ENCODE measurements around the gene CAPS2.

The CAPS2 gene

DNA sequence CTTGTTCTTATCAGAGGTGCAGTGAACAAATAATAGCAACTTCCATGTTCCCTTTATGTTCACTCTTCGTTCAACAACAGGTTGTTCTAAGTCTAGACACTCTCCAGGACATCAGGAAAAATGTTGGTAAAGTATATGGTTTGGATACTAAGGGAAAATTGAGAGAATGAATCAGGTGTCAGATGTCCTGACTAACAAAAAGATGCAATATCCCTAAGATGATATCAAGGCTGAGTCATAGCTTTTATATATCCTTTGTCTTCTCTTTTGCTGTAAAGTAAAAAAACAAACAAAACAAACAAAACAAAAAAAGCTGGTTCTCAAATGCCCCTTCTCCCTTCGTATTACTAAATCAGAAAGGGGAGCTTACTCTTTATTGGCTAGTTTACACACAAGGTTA lies 15.4 kb upstream of the CAPS2 start:
- Histone ChIP-seq H3K36me3 (ENCODE audit: control insufficient read depth, insufficient read depth, low read length) (no peaks in the 10 kb centered on the region), H3K9me3 (ENCODE audit: control insufficient read depth, insufficient read depth, low read length) (no peaks in the 10 kb centered on the region), H3K4me3 (ENCODE audit: low read length) (no peak overlapping the region), H3K27me3 (ENCODE audit: control insufficient read depth, insufficient read depth, low read length) (no peaks in the 10 kb centered on the region), H3K4me1 (ENCODE audit: control insufficient read depth, insufficient read depth, low read length) (no peaks in the 10 kb centered on the region), H3K27ac (ENCODE audit: low read length) (no peak overlapping the region)
- DNase-seq (ENCODE audit: low read depth, low spot score) = no peak
- WGBS (ENCODE audit: insufficient coverage, insufficient read length) = no CpG with 5 or more reads among the region's 2 CpGs

DNA sequence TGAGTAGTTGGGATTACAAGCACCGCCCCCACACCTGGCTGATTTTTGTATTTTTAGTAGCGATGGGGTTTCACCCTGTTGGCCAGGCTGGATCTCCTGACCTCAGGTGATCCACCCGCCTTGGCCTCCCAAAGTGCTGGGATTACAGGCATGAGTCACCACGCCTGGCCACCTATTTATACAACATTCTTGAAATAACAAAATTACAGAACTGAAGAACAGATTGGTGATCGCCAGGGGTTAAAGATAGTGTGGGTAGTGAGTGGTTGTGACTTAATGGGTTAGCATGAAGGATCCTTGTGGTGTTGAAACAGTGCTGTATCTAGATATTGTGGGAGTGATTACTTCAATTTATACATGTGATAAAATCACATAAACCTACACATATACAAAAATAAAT lies 11.7 kb upstream of the CAPS2 start:
- no peaks in the 10 kb centered on the region for H3K36me3 ChIP-seq (ENCODE audit: control insufficient read depth, insufficient read depth, low read length)
- no peak overlapping the region for H3K27ac ChIP-seq (ENCODE audit: low read length)
- H3K4me1 ChIP-seq (ENCODE audit: control insufficient read depth, insufficient read depth, low read length) = no peaks in the 10 kb centered on the region
- H3K9me3 ChIP-seq (ENCODE audit: control insufficient read depth, insufficient read depth, low read length) = no peaks in the 10 kb centered on the region
- no peaks in the 10 kb centered on the region for H3K27me3 ChIP-seq (ENCODE audit: control insufficient read depth, insufficient read depth, low read length)
- H3K4me3 ChIP-seq (ENCODE audit: low read length) = no peak overlapping the region
- WGBS (ENCODE audit: insufficient coverage, insufficient read length) = no CpG with 5 or more reads among the region's 5 CpGs
- DNase-seq (ENCODE audit: low read depth, low spot score) = no peak

DNA sequence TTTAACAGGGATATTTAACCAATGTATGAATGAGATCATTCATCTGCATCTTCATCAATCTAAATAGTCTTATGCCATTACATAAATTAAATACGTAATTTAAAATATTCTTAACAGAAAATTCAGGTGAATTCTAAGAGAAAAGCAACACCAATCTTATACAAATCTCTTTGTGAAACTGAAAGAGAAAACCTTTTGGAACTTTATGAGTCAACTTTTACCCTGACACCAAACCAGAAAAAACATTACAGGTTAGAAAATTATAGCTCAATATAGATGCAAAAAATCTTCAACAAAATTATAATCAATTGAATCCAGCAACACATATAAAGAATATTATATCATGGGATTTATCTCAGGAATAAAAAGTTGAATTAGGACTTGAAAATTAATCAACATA lies 7.8 kb upstream of the CAPS2 start:
- WGBS (ENCODE audit: insufficient coverage, insufficient read length) = 100% methylated on average over 1 of the region's 1 CpG
- Histone ChIP-seq H3K9me3 (ENCODE audit: control insufficient read depth, insufficient read depth, low read length) (no peaks in the 10 kb centered on the region), H3K36me3 (ENCODE audit: control insufficient read depth, insufficient read depth, low read length) (no peaks in the 10 kb centered on the region), H3K4me3 (ENCODE audit: low read length) (no peak overlapping the region), H3K27ac (ENCODE audit: low read length) (no peak overlapping the region), H3K27me3 (ENCODE audit: control insufficient read depth, insufficient read depth, low read length) (no peaks in the 10 kb centered on the region), H3K4me1 (ENCODE audit: control insufficient read depth, insufficient read depth, low read length) (no peaks in the 10 kb centered on the region)
- DNase-seq (ENCODE audit: low read depth, low spot score) = no peak

DNA sequence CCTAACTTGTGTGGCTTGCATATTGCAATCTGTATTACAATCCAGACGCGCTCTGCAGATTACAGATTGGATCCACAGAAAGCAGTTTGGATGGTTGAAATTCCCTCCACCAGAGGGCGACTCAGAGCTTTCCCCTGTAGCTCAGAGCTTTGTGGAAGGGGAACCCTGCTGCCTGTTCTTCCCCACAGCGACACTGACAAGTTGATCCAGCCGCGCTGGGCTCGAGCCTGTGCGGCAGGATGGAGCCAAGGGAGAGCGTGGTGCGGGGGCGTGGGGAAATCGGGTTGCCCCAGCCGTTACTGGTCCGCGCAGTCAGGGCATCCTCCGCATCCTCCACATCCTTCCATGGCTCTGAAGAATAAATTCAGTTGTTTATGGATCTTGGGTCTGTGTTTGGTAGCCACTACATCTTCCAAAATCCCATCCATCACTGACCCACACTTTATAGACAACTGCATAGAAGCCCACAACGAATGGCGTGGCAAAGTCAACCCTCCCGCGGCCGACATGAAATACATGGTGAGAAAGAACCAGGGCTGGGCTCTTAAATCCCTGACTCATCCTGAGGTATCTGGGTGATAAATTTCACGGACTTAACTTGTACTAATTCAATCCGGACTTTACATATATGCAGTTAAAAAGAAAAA lies 4.4 kb upstream of the CAPS2 start, which contains the start of gene GLIPR1L1:
GLIPR1L1 (plus strand) TSS at position 287 of the 647 bp plus-strand sequence; CDS start at position 346, 59 bp downstream.
- Histone ChIP-seq H3K36me3 (ENCODE audit: control insufficient read depth, insufficient read depth, low read length) (no peaks in the 10 kb centered on the region), H3K27ac (ENCODE audit: low read length) (no peak within 1 kb of the TSS), H3K9me3 (ENCODE audit: control insufficient read depth, insufficient read depth, low read length) (no peaks in the 10 kb centered on the region), H3K4me1 (ENCODE audit: control insufficient read depth, insufficient read depth, low read length) (0 out of 2 replicates have a peak, but pooled peaks cover 2% of the 10 kb centered on the region), H3K4me3 (ENCODE audit: low read length) (peak within 1 kb of the TSS; percentile 41; the same call in 1 of the 2 replicates), H3K27me3 (ENCODE audit: control insufficient read depth, insufficient read depth, low read length) (no peaks in the 10 kb centered on the region)
- DNase-seq (ENCODE audit: low read depth, low spot score) = peak; percentile 93
- no CpG with 5 or more reads among the region's 23 CpGs for WGBS (ENCODE audit: insufficient coverage, insufficient read length)

DNA sequence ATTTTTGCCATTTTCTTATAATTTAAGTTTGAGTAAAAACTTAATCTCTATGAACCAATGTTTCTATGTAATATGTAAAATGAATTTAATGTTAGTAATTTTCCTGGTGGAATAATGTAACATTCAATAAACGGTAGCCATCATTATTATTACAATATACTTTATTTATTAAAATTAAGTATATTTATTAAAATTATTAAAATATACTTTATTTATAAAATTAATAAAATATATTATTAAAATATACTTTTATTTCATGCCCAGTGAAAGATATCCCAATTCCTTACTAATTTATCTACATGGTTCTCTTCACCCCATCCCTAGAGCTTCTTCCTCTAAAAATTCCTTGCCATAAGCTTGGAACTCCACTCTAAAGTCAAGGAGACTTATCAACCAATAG lies 2.5 kb downstream of the CAPS2 start:
- Histone ChIP-seq H3K27ac (ENCODE audit: low read length) (no peak overlapping the region), H3K9me3 (ENCODE audit: control insufficient read depth, insufficient read depth, low read length) (no peaks in the 10 kb centered on the region), H3K4me3 (ENCODE audit: low read length) (no peak overlapping the region), H3K27me3 (ENCODE audit: control insufficient read depth, insufficient read depth, low read length) (no peaks in the 10 kb centered on the region), H3K36me3 (ENCODE audit: control insufficient read depth, insufficient read depth, low read length) (no peaks in the 10 kb centered on the region), H3K4me1 (ENCODE audit: control insufficient read depth, insufficient read depth, low read length) (0 out of 2 replicates have a peak, but pooled peaks cover 2% of the 10 kb centered on the region)
- WGBS (ENCODE audit: insufficient coverage, insufficient read length) = no CpG with 5 or more reads among the region's 1 CpG
- no peak for DNase-seq (ENCODE audit: low read depth, low spot score)

DNA sequence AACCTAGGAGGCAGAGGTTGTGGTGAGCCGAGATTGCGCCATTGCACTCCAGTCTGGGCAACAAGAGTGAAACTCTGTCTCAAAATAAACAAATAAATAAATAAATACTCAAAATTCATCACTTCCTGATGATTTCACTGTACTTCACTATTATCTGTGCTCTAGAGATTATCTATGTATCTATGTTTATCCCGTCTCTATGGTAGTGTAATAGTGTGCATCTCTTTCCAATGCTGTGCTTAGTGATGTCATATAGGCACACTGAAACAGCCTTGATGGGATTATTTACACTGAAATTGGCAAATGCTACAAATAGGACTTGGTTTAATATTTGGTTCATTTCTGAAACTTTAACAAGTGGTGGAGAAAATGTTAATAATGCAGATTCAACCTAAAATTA lies 6.5 kb downstream of the CAPS2 start:
- no peak for DNase-seq (ENCODE audit: low read depth, low spot score)
- H3K36me3 ChIP-seq (ENCODE audit: control insufficient read depth, insufficient read depth, low read length) = no peaks in the 10 kb centered on the region
- H3K4me3 ChIP-seq (ENCODE audit: low read length) = no peak overlapping the region
- H3K4me1 ChIP-seq (ENCODE audit: control insufficient read depth, insufficient read depth, low read length) = no peaks in the 10 kb centered on the region
- H3K27me3 ChIP-seq (ENCODE audit: control insufficient read depth, insufficient read depth, low read length) = no peaks in the 10 kb centered on the region
- H3K27ac ChIP-seq (ENCODE audit: low read length) = no peak overlapping the region
- no CpG with 5 or more reads among the region's 3 CpGs for WGBS (ENCODE audit: insufficient coverage, insufficient read length)
- H3K9me3 ChIP-seq (ENCODE audit: control insufficient read depth, insufficient read depth, low read length) = no peaks in the 10 kb centered on the region

DNA sequence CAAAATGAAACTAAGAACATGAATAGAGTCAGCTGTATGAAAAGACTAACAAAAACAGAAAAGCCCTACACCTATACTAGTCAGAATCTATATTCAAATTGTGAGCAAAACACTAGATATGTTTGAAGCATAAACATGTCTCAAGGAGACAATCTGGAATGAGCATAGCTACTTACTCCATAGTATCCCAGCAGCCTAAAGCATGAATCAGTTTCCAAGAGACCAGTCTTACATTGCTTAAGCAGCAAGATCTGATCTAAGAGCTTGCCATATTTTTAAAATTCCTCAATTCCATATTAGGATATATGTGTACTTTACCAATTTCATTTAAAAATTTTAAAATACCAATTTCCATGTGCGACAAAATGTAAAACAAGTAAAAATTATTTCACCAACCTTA lies 7.7 kb downstream of the CAPS2 start:
- WGBS (ENCODE audit: insufficient coverage, insufficient read length) = no CpG with 5 or more reads among the region's 1 CpG
- H3K9me3 ChIP-seq (ENCODE audit: control insufficient read depth, insufficient read depth, low read length) = no peaks in the 10 kb centered on the region

DNA sequence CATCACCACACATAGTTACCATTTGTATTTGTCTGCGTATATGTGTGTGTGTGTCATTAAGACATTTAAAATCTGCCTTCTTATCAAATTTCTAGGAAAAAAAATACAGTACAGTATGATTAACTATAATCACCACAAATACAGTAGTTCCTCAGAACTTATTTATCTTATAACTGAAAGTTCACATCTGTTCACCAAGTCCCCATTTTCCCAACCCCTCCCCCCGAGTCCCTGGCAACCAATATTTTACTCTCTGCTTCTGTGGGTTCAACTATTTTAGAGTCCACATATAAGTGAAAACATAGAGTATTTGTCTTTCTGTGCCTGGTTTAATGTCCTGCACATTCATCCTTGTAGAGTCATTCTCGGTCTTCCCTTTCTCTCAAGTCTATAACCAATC lies 12.3 kb downstream of the CAPS2 start:
- H3K4me3 ChIP-seq (ENCODE audit: low read length) = no peak overlapping the region

More for the DNA sequence above, 7.7 kb downstream of the CAPS2 start:
- H3K36me3 ChIP-seq (ENCODE audit: control insufficient read depth, insufficient read depth, low read length) = no peaks in the 10 kb centered on the region
- no peak overlapping the region for H3K4me3 ChIP-seq (ENCODE audit: low read length)
- no peaks in the 10 kb centered on the region for H3K27me3 ChIP-seq (ENCODE audit: control insufficient read depth, insufficient read depth, low read length)
- DNase-seq (ENCODE audit: low read depth, low spot score) = no peak
- H3K4me1 ChIP-seq (ENCODE audit: control insufficient read depth, insufficient read depth, low read length) = no peaks in the 10 kb centered on the region
- H3K27ac ChIP-seq (ENCODE audit: low read length) = no peak overlapping the region

DNA sequence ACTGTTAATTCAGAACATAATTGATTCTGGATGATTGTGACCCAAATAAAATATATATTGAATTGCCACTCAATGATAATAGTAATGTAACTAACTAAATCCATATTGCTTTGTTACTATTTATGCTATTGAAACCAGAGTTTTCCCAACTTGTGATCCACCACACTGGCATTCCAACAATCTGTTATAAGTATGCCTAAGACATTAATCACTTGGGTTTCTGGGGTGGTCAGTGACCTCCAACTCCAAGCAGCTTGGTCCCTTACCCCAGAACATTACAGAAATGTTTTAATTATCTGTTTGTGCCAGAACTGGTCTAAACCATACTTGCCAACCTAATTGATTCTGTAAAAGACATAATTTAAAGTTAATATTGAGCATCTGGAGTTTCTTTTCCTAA lies 14.6 kb downstream of the CAPS2 start:
- Histone ChIP-seq H3K36me3 (ENCODE audit: control insufficient read depth, insufficient read depth, low read length) (no peaks in the 10 kb centered on the region), H3K27me3 (ENCODE audit: control insufficient read depth, insufficient read depth, low read length) (no peaks in the 10 kb centered on the region), H3K4me1 (ENCODE audit: control insufficient read depth, insufficient read depth, low read length) (no peaks in the 10 kb centered on the region), H3K9me3 (ENCODE audit: control insufficient read depth, insufficient read depth, low read length) (no peaks in the 10 kb centered on the region), H3K27ac (ENCODE audit: low read length) (no peak overlapping the region), H3K4me3 (ENCODE audit: low read length) (no peak overlapping the region)
- no peak for DNase-seq (ENCODE audit: low read depth, low spot score)

More for the DNA sequence above, 12.3 kb downstream of the CAPS2 start:
- WGBS (ENCODE audit: insufficient coverage, insufficient read length) = no CpG with 5 or more reads among the region's 3 CpGs
- H3K27ac ChIP-seq (ENCODE audit: low read length) = no peak overlapping the region
- H3K9me3 ChIP-seq (ENCODE audit: control insufficient read depth, insufficient read depth, low read length) = no peaks in the 10 kb centered on the region
- H3K36me3 ChIP-seq (ENCODE audit: control insufficient read depth, insufficient read depth, low read length) = no peaks in the 10 kb centered on the region
- H3K27me3 ChIP-seq (ENCODE audit: control insufficient read depth, insufficient read depth, low read length) = no peaks in the 10 kb centered on the region
- no peaks in the 10 kb centered on the region for H3K4me1 ChIP-seq (ENCODE audit: control insufficient read depth, insufficient read depth, low read length)
- no peak for DNase-seq (ENCODE audit: low read depth, low spot score)

DNA sequence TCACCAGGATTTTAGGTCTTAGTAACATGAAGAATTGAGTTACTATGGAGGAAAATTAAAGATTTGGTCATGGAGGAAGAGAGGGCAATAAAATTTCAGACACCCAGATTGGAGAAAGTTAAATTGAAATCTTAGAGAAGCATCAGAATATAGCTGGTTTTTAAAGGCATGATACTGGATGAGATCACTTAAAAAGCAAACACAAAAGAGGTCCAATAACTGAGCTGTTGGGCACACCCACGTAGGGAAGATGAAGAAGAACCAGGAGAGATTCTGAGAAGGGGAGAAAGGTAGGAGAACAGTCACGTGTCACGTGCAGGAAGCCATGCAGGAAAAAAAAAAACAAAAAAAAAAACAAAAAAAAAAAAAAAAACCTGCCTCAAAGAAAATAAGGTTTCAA lies 18.8 kb downstream of the CAPS2 start:
- Histone ChIP-seq H3K4me1 (ENCODE audit: control insufficient read depth, insufficient read depth, low read length) (no peaks in the 10 kb centered on the region), H3K27ac (ENCODE audit: low read length) (no peak overlapping the region), H3K4me3 (ENCODE audit: low read length) (no peak overlapping the region), H3K36me3 (ENCODE audit: control insufficient read depth, insufficient read depth, low read length) (no peaks in the 10 kb centered on the region), H3K9me3 (ENCODE audit: control insufficient read depth, insufficient read depth, low read length) (no peaks in the 10 kb centered on the region), H3K27me3 (ENCODE audit: control insufficient read depth, insufficient read depth, low read length) (no peaks in the 10 kb centered on the region)
- no CpG with 5 or more reads among the region's 3 CpGs for WGBS (ENCODE audit: insufficient coverage, insufficient read length)
- no peak for DNase-seq (ENCODE audit: low read depth, low spot score)

DNA sequence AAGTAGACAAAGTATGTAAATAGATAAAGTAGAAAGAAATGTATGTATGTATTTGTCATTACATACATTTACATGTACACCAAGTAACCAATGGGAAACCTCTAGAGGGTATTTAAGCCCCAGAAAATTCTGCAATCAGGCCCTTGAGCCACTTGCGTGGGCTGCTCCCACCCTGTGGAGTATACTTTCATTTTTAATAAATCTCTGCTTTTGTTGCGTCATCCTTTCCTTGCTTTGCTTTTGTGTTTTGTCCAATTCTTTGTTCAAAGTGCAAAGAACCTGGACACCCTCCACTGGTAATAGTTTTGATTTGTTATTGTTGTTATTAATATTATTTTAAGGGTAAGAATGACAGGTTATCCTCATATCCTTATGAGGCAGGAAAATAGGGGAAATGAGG lies 21.8 kb downstream of the CAPS2 start:
- H3K36me3 ChIP-seq (ENCODE audit: control insufficient read depth, insufficient read depth, low read length) = no peaks in the 10 kb centered on the region
- no peak overlapping the region for H3K27ac ChIP-seq (ENCODE audit: low read length)
- no peaks in the 10 kb centered on the region for H3K4me1 ChIP-seq (ENCODE audit: control insufficient read depth, insufficient read depth, low read length)
- DNase-seq (ENCODE audit: low read depth, low spot score) = no peak
- H3K9me3 ChIP-seq (ENCODE audit: control insufficient read depth, insufficient read depth, low read length) = no peaks in the 10 kb centered on the region
- H3K4me3 ChIP-seq (ENCODE audit: low read length) = no peak overlapping the region
- no peaks in the 10 kb centered on the region for H3K27me3 ChIP-seq (ENCODE audit: control insufficient read depth, insufficient read depth, low read length)
- no CpG with 5 or more reads among the region's 2 CpGs for WGBS (ENCODE audit: insufficient coverage, insufficient read length)
